ENCODE measurements around the gene PPP1R9A.
A peak's percentile ranks its signal among the peaks of the same experiment; 100 is the strongest.

The PPP1R9A gene

GRCh38 chr7:95041031-95041430 lies 133.6 kb downstream of the PPP1R9A start:
- DNase-seq (ENCODE audit: low read depth) = no peak

GRCh38 chr7:95045236-95045923 lies 138.0 kb downstream of the PPP1R9A start:
- DNase-seq (ENCODE audit: low read depth) = peak; percentile 13

GRCh38 chr7:95046494-95047240 lies 139.3 kb downstream of the PPP1R9A start:
- DNase-seq (ENCODE audit: low read depth) = no peak

DNA sequence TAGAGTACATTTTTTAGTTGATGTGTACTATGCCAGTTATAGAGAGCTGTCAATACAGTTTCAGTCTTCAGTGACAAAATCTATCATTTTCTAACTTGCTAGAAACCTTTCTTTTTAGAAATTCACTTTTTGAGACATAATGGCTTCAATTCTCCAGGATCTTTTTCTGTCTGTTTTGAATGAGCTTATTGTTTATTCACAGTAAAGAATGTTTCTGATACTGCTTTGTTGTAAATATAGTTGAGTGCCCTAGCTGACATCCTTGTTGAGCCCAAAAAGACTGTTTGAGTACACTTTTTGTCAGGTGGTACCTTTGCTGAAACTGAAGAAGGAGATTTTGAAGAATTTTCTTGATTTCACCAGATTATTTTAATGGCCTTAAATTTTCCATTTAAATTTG lies 139.9 kb downstream of the PPP1R9A start:
- no peak for DNase-seq (ENCODE audit: low read depth)

GRCh38 chr7:95052566-95053094 lies 145.2 kb downstream of the PPP1R9A start:
- DNase-seq (ENCODE audit: low read depth) = no peak

DNA sequence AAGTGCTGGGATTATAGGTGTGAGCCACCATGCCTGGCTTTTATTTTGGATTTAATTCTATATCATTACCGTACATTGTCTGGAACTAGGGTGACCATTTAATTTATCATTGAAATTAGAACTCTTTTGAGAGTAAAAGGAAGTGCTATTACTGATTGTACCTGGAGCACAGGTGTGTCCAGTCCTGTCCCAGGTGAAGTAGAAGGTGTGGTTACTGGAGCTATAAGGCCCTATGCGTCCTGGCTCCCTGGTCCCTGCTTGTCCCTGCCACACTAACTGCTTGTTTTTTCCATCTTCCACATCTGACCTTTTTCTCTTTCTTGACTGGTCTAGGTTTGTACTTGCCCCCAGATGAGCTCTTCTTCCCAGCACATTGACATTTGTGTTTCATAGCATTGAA lies 147.0 kb downstream of the PPP1R9A start:
- DNase-seq (ENCODE audit: low read depth) = no peak

DNA sequence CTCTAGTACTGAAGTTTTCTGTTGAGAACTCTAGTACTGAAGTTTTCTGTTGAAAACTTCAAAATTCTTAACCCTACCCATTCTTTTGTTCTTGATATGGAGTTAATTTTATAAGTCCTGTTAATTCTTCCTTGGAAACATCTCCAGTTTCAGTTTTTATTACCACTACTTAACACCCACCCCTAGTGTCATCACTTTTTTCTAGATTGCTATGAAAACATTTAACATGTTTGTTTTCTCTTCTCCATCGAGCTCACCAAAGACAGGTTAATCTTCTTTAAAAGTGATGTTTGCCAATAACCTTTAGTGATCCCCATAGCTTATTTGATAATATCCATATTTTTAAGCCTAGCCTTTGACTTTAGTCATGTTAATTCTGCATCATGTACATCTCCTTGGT lies 147.9 kb downstream of the PPP1R9A start:
- no peak for DNase-seq (ENCODE audit: low read depth)

DNA sequence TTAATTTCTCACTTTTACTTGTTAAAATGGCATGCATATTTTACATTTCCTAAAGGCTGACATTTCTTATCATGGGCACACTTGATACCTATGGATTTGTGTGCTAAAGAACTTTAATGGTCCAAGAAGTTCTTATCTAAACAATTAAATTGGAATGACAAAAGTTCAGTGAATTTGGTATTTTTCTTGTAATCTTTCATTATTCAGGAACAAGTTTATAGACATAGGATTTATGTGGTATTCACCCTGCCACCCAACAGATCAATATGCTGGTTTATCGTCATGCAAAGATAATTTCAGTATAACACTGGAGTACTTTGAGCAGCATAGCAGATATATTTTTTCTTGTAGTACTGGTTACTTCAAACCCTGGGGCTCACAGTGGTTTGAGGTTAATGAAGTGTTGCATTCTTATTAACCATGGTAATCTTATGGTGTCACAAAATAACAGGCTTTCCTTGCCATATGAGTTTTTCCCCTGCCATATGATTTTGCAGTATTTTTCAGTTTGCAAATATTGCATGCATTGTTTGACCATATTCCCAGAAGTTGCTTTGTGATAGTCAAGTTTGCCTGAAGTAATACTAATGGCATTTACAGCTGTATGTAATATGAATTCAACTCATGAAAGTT lies 148.8 kb downstream of the PPP1R9A start:
- no peak for DNase-seq (ENCODE audit: low read depth)

- DNase-seq (ENCODE audit: low read depth) = no peak
Observed at GRCh38 chr7:95056901-95057300, 149.5 kb downstream of the PPP1R9A start.

DNA sequence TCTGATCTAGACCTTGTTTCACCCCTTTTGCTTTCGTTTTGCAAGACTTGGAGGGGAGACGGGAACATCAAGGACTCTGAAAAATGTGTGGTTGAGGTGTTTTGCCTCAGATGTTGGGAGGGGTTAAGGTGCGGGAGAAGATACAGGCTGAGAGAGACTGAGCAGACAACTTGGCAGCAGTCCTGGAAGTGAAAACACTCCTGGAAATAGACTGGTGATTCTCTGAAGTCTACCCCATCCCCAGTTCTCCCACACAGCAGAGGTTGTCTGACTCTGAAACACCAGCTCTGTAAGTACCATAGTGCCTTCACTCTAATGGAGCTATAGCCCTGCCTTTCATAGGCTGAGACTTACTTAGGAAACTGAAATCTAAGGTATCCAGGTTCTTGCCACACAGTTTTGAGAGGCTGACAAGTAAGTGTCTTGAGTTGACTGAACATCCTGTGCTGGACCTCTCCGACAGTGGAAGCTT lies 152.5 kb downstream of the PPP1R9A start:
- DNase-seq (ENCODE audit: low read depth) = no peak

DNA sequence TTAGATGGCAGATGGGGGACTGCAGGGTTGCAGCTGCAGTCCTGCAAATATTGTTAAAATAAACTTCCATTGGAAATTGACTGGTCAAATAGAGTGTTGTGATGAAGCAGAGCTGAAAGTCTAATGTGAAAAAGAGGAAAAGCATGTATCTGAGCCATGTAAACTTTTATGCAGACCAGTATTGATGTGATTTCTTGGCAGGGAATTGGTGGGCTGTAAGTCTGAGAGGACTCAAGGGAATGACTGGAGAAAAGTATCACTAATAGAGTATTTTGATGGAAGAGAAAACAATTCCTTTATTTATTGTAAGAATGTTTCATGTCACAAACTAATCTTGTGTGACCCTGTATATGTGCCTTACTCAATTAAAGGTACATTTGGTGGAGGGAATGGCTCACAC lies 155.5 kb downstream of the PPP1R9A start:
- no peak for DNase-seq (ENCODE audit: low read depth)

DNA sequence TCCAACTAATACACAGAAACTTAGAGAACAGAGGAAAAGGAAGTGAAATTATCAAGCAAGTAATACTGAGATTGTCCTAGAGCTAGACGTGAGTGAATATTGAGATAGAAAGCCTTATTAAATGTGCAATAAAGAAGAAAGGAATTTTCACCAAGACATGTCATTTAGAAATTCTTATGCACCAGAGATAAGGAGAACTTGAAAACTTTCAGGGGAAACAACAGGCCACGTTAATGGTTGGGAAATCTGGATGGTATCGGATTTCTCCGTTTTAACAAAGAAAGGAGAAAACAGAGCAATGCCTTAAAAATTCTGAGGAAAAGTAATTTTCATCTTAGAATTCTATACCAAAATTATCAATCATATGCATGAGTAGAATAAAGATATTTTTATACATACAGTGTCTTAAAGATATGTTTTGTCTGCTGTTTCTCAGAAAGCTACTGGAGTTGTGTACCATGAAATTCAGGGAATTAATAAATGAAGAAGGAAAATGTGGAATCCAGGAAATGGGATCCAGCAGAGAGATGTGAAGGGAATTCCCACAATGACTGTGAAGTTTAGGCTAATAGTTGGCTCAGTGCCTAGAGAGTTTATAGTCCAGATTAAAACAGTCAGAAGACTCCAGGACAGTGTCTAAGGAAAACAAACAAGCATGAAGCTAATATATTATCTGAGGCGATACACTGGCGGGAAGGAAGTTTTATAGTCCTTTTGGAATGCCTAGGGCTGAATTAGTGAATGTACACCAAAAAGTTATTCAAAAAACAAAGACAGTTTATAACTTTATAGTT lies 159.5 kb downstream of the PPP1R9A start:
- DNase-seq (ENCODE audit: low read depth) = peak; percentile 2

DNA sequence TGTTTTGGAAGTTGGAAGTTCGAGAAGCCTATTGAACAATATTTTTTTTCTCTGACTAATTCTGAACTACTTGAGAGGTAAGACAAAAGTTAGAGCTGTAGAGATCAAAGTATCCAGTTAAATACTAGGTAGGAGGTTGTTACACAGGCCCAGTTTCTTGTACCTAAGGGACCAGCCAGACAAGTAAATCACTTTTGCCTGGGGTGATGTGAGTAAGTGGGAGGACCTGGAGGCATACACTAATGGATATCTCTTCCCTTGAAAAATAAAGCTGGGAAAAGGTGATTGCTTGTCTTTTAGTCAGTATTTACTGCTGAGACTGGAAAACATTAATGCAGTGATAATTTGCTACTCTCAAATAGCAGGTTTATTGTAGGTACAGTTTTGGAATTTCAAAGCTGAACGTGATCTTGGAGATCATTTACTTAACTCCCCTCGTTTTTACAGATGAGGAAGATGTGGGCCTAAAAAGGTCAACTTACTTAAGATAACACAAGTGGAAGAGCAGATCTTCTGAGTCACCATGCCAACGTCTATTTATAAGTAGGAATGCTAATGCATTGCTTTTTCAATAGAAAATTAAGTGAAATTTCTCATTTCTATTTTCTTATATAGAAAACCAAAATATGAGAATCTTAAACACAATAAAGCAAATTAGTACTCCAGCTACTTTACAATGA lies 181.3 kb downstream of the PPP1R9A start:
- no peak for DNase-seq (ENCODE audit: low read depth)

GRCh38 chr7:95089414-95090315 lies 182.3 kb downstream of the PPP1R9A start:
- no peak for DNase-seq (ENCODE audit: low read depth)

- DNase-seq (ENCODE audit: low read depth) = no peak
Observed at GRCh38 chr7:95092324-95092723, 184.9 kb downstream of the PPP1R9A start.

DNA sequence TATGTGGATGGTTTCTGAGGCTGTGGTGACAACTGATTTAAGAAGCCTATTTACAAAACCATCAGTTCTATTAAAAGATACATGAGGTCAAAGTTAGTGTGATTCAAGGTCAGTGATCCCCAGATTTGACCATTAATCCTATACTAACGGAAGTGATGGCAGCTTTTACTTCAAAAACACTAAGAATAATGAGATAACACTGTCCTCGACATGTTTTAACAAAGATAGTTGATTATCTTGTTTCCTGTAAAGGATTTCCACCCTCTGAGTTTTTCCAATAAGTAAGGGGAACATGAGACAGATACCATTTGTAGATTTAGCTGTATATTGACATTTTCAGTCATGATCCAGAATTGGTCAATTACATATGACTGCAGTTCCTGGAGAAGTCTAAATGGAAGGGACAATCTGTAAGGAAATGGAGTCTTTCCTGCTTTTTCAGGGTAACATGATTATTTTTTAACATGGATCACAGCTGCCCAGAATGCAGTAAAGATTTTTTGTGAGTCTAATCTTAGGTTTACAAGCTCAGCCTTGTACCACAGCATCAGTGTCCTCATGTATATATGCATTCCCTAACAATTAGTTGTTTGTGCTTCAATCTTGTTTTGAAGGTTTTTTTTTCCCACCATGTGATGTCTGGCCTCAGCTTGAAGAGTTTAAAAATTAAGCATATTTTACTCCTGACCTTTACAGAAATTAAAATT lies 188.0 kb downstream of the PPP1R9A start:
- DNase-seq (ENCODE audit: low read depth) = no peak

DNA sequence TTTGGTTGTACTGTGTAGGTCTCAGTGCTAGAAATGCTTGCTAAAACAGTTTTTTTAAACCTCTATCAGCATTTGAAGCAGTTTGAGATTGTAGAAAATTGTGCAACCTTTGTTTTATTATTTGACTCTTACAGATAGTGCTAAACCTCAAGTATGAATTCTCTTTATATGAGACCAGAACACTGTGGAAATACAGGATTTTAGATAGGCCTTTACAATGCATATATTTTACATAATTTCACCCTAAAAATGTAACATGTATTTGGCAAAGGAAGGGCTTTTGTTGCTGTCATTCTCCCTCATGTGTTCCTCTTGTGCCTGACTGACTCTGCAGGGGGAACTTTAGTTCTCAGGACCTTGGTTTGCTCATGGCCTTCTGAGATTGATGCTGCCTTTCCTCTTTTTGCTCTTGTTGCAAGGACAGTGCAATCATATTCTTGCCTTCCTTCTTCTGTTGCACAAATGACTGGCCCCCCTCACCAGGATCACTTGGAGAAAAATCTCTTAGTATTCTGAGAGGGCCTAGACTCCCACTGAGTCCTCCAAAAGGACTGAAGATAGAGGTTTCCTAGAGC lies 188.7 kb downstream of the PPP1R9A start:
- no peak for DNase-seq (ENCODE audit: low read depth)

DNA sequence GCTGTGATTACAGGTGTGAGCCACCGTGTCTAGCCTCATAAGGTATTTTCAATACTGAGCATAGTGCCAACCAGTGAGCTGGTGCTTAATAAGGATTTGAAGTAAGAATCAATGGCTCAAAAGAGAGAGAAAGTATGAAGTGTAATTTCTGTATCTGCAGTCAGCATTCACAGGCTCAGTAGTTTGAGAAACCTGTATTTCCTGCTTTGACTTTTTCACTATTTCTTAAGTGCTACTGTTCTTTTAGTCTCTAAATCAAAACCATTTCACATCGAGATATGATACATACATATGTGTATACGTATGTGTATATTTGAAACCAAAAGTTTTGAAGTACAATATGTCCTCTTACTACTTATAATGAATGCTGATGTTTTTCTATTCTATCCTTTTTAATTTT lies 189.9 kb downstream of the PPP1R9A start:
- DNase-seq (ENCODE audit: low read depth) = no peak

GRCh38 chr7:95097851-95098250 lies 190.5 kb downstream of the PPP1R9A start:
- no peak for DNase-seq (ENCODE audit: low read depth)

All from HS-5 (cell line).